Astrocyte (in vitro differentiated cells and primary cell): ENCODE results near the gene PLG. TPM values are rescaled to one million over a fixed set of nuclear protein-coding genes. Genes with fewer than 3 reads are reported as not detected.
"Not testable (repeated sequence)": the region's sequence is repeated elsewhere in the genome, so short reads cannot be mapped to it uniquely, and the experiment has no call there.

Source experiments
- DNase-seq: peaks from one replicate; pipeline ENCODE4 v3.0.0-alpha.2; 2010; ENCODE audit warnings: low read depth
- FAIRE-seq: peaks from 2 replicates; lab custom pipeline; 2011; peaks lifted over from hg19 to GRCh38; lab: Jason Lieb, UNC
- H2AFZ ChIP-seq: 2 replicates; pipeline ENCODE4 v1.6.0; 2012; ENCODE audit warnings: low read depth, low read length, inconsistent platforms
- H3K27ac ChIP-seq: 2 replicates; pipeline ENCODE4 v1.5.1; 2011; ENCODE audit warnings: low read depth, low read length, inconsistent platforms
- H3K27me3 ChIP-seq: 2 replicates; pipeline ENCODE4 v1.6.0; 2011; ENCODE audit warnings: low read length, inconsistent platforms; ENCODE audit not compliant: insufficient read depth
- H3K36me3 ChIP-seq: 2 replicates; pipeline ENCODE4 v1.5.1; 2011; ENCODE audit warnings: low read length, inconsistent platforms; ENCODE audit not compliant: insufficient read depth
- H3K4me1 ChIP-seq: 2 replicates; pipeline ENCODE4 v1.5.1; 2011; ENCODE audit warnings: low read length, inconsistent platforms; ENCODE audit not compliant: insufficient read depth
- H3K4me2 ChIP-seq: 2 replicates; pipeline ENCODE4 v1.6.0; 2012; ENCODE audit warnings: low read length, inconsistent platforms
- H3K4me3 ChIP-seq: 2 replicates; pipeline ENCODE4 v1.5.1; 2011; ENCODE audit warnings: low read depth, mild to moderate bottlenecking, low read length, inconsistent platforms; ENCODE audit not compliant: insufficient read depth
- H3K79me2 ChIP-seq: 2 replicates; pipeline ENCODE4 v1.6.0; 2012; ENCODE audit warnings: mild to moderate bottlenecking, low read length, inconsistent platforms; ENCODE audit not compliant: insufficient read depth
- H3K9ac ChIP-seq: 2 replicates; pipeline ENCODE4 v1.6.0; 2012; ENCODE audit warnings: mild to moderate bottlenecking, low read length, inconsistent platforms
- H3K9me3 ChIP-seq: 2 replicates; pipeline ENCODE4 v1.5.1; 2012; ENCODE audit warnings: low read depth, mild to moderate bottlenecking, low read length, inconsistent platforms; ENCODE audit not compliant: insufficient read depth
- H4K20me1 ChIP-seq: 2 replicates; pipeline ENCODE4 v1.6.0; 2012; ENCODE audit warnings: low read length, inconsistent platforms; ENCODE audit not compliant: insufficient read depth
- H3K27ac Mint-ChIP-seq: one replicate; pipeline ENCODE4 v1.8.0; 2021; ENCODE audit warnings: mild to moderate bottlenecking, mixed read lengths; ENCODE audit not compliant: unreplicated experiment
- H3K27me3 Mint-ChIP-seq: one replicate; pipeline ENCODE4 v1.8.0; 2021; ENCODE audit warnings: low read depth, mixed read lengths; ENCODE audit not compliant: unreplicated experiment
- H3K36me3 Mint-ChIP-seq: one replicate; pipeline ENCODE4 v1.8.0; 2021; ENCODE audit warnings: low read depth, mixed read lengths; ENCODE audit not compliant: unreplicated experiment
- H3K4me1 Mint-ChIP-seq: one replicate; pipeline ENCODE4 v1.8.0; 2021; ENCODE audit warnings: low read depth, mixed read lengths; ENCODE audit not compliant: unreplicated experiment
- H3K4me3 Mint-ChIP-seq: one replicate; pipeline ENCODE4 v1.8.0; 2021; ENCODE audit warnings: mild to moderate bottlenecking, moderate library complexity, mixed read lengths; ENCODE audit not compliant: unreplicated experiment
- H3K9me3 Mint-ChIP-seq: one replicate; pipeline ENCODE4 v1.8.0; 2021; ENCODE audit warnings: mild to moderate bottlenecking, mixed read lengths; ENCODE audit not compliant: unreplicated experiment
- EZH2 ChIP-seq: IDR thresholded peaks from 2 replicates; pipeline ENCODE4 v1.6.1; 2012; ENCODE audit warnings: mild to moderate bottlenecking, low read length, inconsistent platforms; ENCODE audit not compliant: insufficient read depth
- total RNA-seq: library from RNA; stranded (reverse); gene quantifications from 2 replicates; pipeline ENCODE4 v1.2.1, GENCODE V29; 2021
- TF ChIP-seq, protein P1 (sequence below): IDR thresholded peaks from 2 replicates; pipeline ENCODE4 v1.5.1; 2011; ENCODE audit warnings: low read depth, mild to moderate bottlenecking, inconsistent platforms, low read length, moderate library complexity; ENCODE audit not compliant: insufficient read depth

PLG gene
- total RNA-seq, 1 donor from 2014 or later, result 0.16 TPM

DNA sequence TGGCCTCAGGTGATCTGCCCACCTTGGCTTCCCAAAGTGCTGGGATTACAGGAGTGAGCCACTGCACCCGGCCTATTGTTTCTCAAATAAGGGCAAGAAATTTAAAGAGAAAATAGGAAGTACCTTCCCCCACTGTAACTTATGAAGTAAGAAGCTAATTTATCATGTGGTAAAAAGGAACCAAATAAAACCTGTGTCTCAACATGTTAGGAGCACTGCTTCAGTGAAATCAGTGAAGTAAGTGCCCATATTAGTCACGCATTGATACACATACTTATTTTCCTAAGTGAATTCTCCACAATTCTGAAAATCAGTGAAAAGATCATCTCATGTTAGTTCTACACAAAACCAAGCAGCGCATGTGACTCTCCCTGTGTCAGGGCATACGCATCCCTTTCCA, 23.8 kb upstream of the PLG start:
- no peaks in the 10 kb centered on the region for H3K79me2 ChIP-seq
- no peaks in the 10 kb centered on the region for H3K4me1 ChIP-seq
- FAIRE-seq (no peak), DNase-seq (peak; percentile 0)
- Mint-ChIP-seq H3K4me1 (no peaks in the 10 kb centered on the region), H3K27ac (no peak overlapping the region), H3K27me3 (peaks cover 32% of the 10 kb centered on the region), H3K36me3 (no peaks in the 10 kb centered on the region), H3K4me3 (no peak overlapping the region), H3K9me3 (peaks cover 2% of the 10 kb centered on the region)
- H3K4me2 ChIP-seq, result no peak overlapping the region
- no peak overlapping the region for H3K27ac ChIP-seq
- no peaks in the 10 kb centered on the region for H3K36me3 ChIP-seq
- TF ChIP-seq, protein P1, sequence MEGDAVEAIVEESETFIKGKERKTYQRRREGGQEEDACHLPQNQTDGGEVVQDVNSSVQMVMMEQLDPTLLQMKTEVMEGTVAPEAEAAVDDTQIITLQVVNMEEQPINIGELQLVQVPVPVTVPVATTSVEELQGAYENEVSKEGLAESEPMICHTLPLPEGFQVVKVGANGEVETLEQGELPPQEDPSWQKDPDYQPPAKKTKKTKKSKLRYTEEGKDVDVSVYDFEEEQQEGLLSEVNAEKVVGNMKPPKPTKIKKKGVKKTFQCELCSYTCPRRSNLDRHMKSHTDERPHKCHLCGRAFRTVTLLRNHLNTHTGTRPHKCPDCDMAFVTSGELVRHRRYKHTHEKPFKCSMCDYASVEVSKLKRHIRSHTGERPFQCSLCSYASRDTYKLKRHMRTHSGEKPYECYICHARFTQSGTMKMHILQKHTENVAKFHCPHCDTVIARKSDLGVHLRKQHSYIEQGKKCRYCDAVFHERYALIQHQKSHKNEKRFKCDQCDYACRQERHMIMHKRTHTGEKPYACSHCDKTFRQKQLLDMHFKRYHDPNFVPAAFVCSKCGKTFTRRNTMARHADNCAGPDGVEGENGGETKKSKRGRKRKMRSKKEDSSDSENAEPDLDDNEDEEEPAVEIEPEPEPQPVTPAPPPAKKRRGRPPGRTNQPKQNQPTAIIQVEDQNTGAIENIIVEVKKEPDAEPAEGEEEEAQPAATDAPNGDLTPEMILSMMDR, result no peak
- no peak for TF ChIP-seq EZH2
- no peak overlapping the region for H2AFZ ChIP-seq
- no peaks in the 10 kb centered on the region for H3K27me3 ChIP-seq
- no peak overlapping the region for H3K9ac ChIP-seq
- H3K4me3 ChIP-seq, result no peak overlapping the region
- H3K9me3 ChIP-seq, result peaks cover 2% of the 10 kb centered on the region
- no peaks in the 10 kb centered on the region for H4K20me1 ChIP-seq

- H4K20me1 ChIP-seq, result no peaks in the 10 kb centered on the region
- no peaks in the 10 kb centered on the region for H3K4me1 ChIP-seq
- Mint-ChIP-seq H3K4me3 (peak overlapping the region; percentile 79), H3K27me3 (peaks cover 30% of the 10 kb centered on the region), H3K36me3 (no peaks in the 10 kb centered on the region), H3K9me3 (no peaks in the 10 kb centered on the region), H3K27ac (no peak overlapping the region), H3K4me1 (no peaks in the 10 kb centered on the region)
- DNase-seq, result no peak
- H3K27me3 ChIP-seq, result no peaks in the 10 kb centered on the region
- H3K4me2 ChIP-seq, result no peak overlapping the region
- no peak overlapping the region for H3K9ac ChIP-seq
- H3K79me2 ChIP-seq, result no peaks in the 10 kb centered on the region
- H2AFZ ChIP-seq, result peak overlapping the region; percentile 34
- TF ChIP-seq EZH2, result no peak
- TF ChIP-seq, protein P1, result no peak
- no peak overlapping the region for H3K4me3 ChIP-seq
- no peaks in the 10 kb centered on the region for H3K36me3 ChIP-seq
- H3K27ac ChIP-seq, result no peak overlapping the region
- peaks cover 2% of the 10 kb centered on the region for H3K9me3 ChIP-seq
- no peak for FAIRE-seq
Measured at GRCh38 chr6:160678744-160679401, 23.2 kb upstream of the PLG start.

DNA sequence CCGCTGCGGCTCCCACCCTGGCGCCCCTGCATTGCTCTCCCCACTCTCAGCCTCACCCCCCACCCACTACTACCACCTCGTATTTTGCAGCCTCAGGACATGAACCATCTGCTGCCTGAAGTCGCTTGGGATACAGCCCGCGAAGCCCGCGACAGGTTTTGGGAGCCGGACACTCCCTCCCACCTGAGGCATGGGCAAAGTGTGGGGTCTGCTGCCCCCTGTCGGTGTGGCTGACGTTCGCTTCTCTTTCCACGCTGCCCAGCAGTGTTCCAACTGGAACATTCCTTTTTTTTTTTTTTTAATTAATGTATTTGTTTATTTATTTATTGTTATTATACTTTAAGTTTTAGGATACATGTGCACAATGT, 22.7 kb upstream of the PLG start:
- H3K27me3 Mint-ChIP-seq, result peaks cover 30% of the 10 kb centered on the region
- Histone ChIP-seq H3K79me2 (no peaks in the 10 kb centered on the region), H3K9me3 (peaks cover 2% of the 10 kb centered on the region), H2AFZ (no peak overlapping the region), H3K4me1 (no peaks in the 10 kb centered on the region), H3K9ac (no peak overlapping the region), H3K36me3 (no peaks in the 10 kb centered on the region), H3K4me3 (no peak overlapping the region), H3K4me2 (no peak overlapping the region), H4K20me1 (no peaks in the 10 kb centered on the region), H3K27ac (no peak overlapping the region), H3K27me3 (no peaks in the 10 kb centered on the region)
- FAIRE-seq (no peak), DNase-seq (no peak)
- TF ChIP-seq, protein P1, result no peak
- TF ChIP-seq EZH2, result no peak
- no peaks in the 10 kb centered on the region for H3K9me3 Mint-ChIP-seq
- no peaks in the 10 kb centered on the region for H3K36me3 Mint-ChIP-seq
- peak overlapping the region; percentile 79 for H3K4me3 Mint-ChIP-seq
- no peak overlapping the region for H3K27ac Mint-ChIP-seq
- H3K4me1 Mint-ChIP-seq, result no peaks in the 10 kb centered on the region

DNA sequence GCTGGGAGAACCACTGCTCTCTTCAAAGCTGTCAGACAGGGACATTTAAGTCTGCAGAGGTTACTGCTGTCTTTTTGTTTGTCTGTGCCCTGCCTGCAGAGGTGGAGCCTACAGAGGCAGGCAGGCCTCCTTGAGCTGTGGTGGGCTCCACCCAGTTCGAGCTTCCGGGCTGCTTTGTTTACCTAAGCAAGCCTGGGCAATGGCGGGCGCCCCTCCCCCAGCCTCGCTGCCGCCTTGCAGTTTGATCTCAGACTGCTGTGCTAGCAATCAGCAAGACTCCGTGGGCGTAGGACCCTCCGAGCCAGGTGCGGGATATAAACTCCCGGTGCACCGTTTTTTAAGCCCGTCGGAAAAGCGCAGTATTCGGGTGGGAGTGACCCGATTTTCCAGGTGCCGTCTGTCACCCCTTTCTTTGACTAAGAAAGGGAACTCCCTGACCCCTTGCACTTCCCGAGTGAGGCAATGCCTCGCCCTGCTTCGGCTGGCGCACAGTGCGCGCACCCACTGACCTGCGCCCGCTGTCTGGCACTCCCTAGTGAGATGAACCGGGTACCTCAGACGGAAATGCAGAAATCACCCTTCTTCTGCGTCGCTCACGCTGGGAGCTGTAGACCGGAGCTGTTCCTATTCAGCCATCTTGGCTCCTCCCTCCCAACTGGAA, 16.8 kb upstream of the PLG start:
- H3K27ac Mint-ChIP-seq, H3K27me3 Mint-ChIP-seq, H2AFZ ChIP-seq, H3K9me3 Mint-ChIP-seq, H3K27me3 ChIP-seq, H3K4me1 ChIP-seq, H4K20me1 ChIP-seq, H3K4me2 ChIP-seq, H3K36me3 ChIP-seq, H3K79me2 ChIP-seq, H3K4me3 ChIP-seq, H3K4me1 Mint-ChIP-seq, FAIRE-seq, DNase-seq, H3K36me3 Mint-ChIP-seq, H3K4me3 Mint-ChIP-seq, H3K27ac ChIP-seq, H3K9ac ChIP-seq, H3K9me3 ChIP-seq: not testable (repeated sequence)
